Body of pancreas (tissue), 4 donors: ENCODE measurements around the gene SLC35F3. TPM values are rescaled to one million over a fixed set of nuclear protein-coding genes. Genes with fewer than 3 reads are reported as not detected.
A peak's percentile ranks its signal among the peaks of the same experiment; 100 is the strongest.
"Not testable (repeated sequence)": the region's sequence is repeated elsewhere in the genome, so short reads cannot be mapped to it uniquely, and the experiment has no call there.

Source experiments
- ATAC-seq: fragments of 150-250 bp; one replicate; pipeline ENCODE4 v1.9.1; 2016
- DNase-seq, 4 donors: peaks; one replicate each; pipeline ENCODE4 v3.0.0-alpha.2; 2019
- H3K27ac ChIP-seq, 4 donors: fragments of 200-600 bp; sonication (generic); 1 replicate in 3 of 4; 2 replicates in 1 of 4; pipeline versions ENCODE4 v1.5.1 to v1.6.1; 2016 to 2019; ENCODE audit warnings: mild to moderate bottlenecking in 1 of 4, mixed read lengths in 1 of 4, moderate library complexity in 1 of 4
- H3K27me3 ChIP-seq, 2 donors: fragments of 200-600 bp; sonication (generic); one replicate each; pipeline ENCODE4 v1.6.0; 2016; ENCODE audit warnings: mild to moderate bottlenecking in 1 of 2
- H3K36me3 ChIP-seq, 2 donors: fragments of 200-600 bp; sonication (generic); replicated peaks in 1 of 2; 2 replicates each; pipeline ENCODE4 v1.5.1; 2016; ENCODE audit warnings: low read depth in 2 of 2; ENCODE audit not compliant: insufficient read depth in 1 of 2
- H3K4me1 ChIP-seq: fragments of 200-600 bp; sonication (generic); one replicate; pipeline ENCODE4 v1.6.0; 2016
- H3K4me3 ChIP-seq, 2 donors: fragments of 200-600 bp; sonication (generic); 1 replicate in 1 of 2; 2 replicates in 1 of 2; pipeline ENCODE4 v1.5.1; 2016 to 2019
- H3K9me3 ChIP-seq, 3 donors: fragments of 200-600 bp; sonication (generic); 1 replicate in 2 of 3; 2 replicates in 1 of 3; pipeline ENCODE4 v1.5.1; 2016
- CTCF ChIP-seq, 7 experiments: fragments of 450-650 bp in 4 of 7; fragments of 200-600 bp in 3 of 7; sonication (generic) in 3 of 7; IDR thresholded peaks; one replicate each; pipeline ENCODE4 v1.5.1; 2016 to 2019; ENCODE audit warnings: antibody characterized with exemption in 7 of 7
- POLR2A ChIP-seq, 3 donors: fragments of 450-650 bp; IDR thresholded peaks; one replicate each; pipeline ENCODE4 v1.6.1; 2016; ENCODE audit warnings: antibody characterized with exemption in 3 of 3, mild to moderate bottlenecking in 2 of 3
- WGBS, 2 donors: methylation state at CpG; one replicate each; pipeline ENCODE4 v1.1.5; 2017; 5-methylcytosine and 5-hydroxymethylcytosine counted together
- intact Hi-C: fragments of 100-400 bp; cut with DNase I; formaldehyde crosslinking; loops from one replicate; pipeline ENCODE4 v1.15.1; 2023
- total RNA-seq, 2 donors: library from RNA; depleted of rRNA; stranded (reverse); fragments of >200 nt; gene quantifications; one replicate each; pipeline ENCODE4 v1.1.0, GENCODE V29; 2016

The SLC35F3 gene
- total RNA-seq, 2 donors from 2014 or later = 0.99 to 11.7 TPM

GRCh38 chr1:234345237-234345636 is 440.8 kb downstream of the SLC35F3 start:
- H3K36me3 ChIP-seq = no peaks in the 10 kb centered on the region
- no peak for ATAC-seq
- TF ChIP-seq POLR2A (IDR thresholded peaks at IDR 0.05) (no peak), CTCF (IDR thresholded peaks at IDR 0.05) (no peak)
- H3K27ac ChIP-seq = no peak overlapping the region
- H3K4me1 ChIP-seq = no peaks in the 10 kb centered on the region
- no peaks in the 10 kb centered on the region for H3K9me3 ChIP-seq
- WGBS, 2 donors = 100% methylated on average over 1 of the region's 1 CpG
- no peak for DNase-seq
- intact Hi-C loops = no loop called here
- no peak overlapping the region for H3K4me3 ChIP-seq
- H3K27me3 ChIP-seq = no peaks in the 10 kb centered on the region

DNA sequence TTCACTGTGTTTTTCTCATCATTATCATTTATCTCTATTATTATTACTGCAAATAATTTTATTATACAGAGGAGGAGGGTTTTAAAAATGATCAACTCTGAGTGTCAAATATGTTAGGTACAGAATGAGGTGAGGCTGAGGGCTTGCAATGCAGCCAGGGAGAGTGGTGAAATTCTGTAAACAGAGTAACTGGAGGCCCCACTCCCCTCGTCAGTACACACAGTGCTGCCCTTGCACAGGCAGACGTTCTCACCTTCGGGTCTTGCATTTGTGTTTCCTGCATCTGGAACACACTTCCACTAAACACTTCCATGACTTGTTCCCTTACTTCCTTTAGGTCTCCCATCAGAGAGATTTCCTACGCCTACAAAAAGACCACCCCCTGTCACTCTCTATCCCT is 444.5 kb downstream of the SLC35F3 start:
- intact Hi-C loops = no loop called here
- no peak for DNase-seq
- H3K27me3 ChIP-seq = no peaks in the 10 kb centered on the region
- ATAC-seq = no peak
- no peak overlapping the region for H3K27ac ChIP-seq
- no peaks in the 10 kb centered on the region for H3K36me3 ChIP-seq
- 61 to 63% methylated on average over 4 of the region's 4 CpGs for WGBS, 2 donors
- H3K4me1 ChIP-seq = no peaks in the 10 kb centered on the region
- H3K4me3 ChIP-seq = no peak overlapping the region
- TF ChIP-seq CTCF (IDR thresholded peaks at IDR 0.05) = no peak
- TF ChIP-seq POLR2A (IDR thresholded peaks at IDR 0.05) = no peak
- H3K9me3 ChIP-seq = no peaks in the 10 kb centered on the region

DNA sequence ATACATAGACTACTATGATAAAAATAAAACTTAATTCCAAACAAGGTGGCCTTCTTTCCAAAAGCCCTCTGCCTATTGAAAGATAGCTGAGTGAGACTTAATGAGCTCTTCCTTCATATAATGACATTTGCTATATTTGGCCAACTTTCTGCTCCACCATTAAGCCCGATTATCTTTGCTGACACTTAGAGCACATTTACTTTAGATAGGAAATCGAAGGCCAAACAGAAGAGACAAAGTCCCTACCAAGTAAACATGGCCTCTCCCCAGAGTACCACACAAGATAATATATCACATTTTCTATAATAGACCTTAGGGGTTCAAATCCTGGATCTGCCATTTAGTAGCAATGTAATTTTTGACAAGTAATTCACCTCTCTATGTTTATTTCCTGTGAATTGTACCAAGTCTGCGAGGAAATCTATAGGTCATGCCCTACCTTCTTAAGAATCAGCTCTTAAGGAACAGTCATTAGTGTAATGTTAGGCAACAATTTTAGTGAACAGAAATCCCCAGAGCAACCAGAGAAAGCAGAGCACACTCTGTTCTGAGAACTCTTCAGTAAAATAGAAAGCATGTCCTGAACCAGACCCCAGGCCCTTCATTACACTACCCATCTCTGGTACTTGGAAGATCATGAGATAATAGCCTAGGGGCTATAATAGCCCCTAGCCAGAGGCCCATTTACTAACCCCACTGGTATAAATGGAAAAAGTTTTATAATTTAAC is 451.5 kb downstream of the SLC35F3 start:
- Histone ChIP-seq H3K36me3 (no peaks in the 10 kb centered on the region), H3K4me3 (no peak overlapping the region), H3K9me3 (no peaks in the 10 kb centered on the region), H3K27ac (no peak overlapping the region), H3K27me3 (no peaks in the 10 kb centered on the region), H3K4me1 (peaks cover 13% of the 10 kb centered on the region)
- ATAC-seq = no peak
- WGBS, 2 donors = 41 to 52% methylated on average over 3 of the region's 3 CpGs
- no peak for DNase-seq
- TF ChIP-seq POLR2A (IDR thresholded peaks at IDR 0.05) (no peak), CTCF (IDR thresholded peaks at IDR 0.05) (no peak)
- intact Hi-C loops = no loop called here

GRCh38 chr1:234356615-234357269 is 452.3 kb downstream of the SLC35F3 start:
- H3K9me3 ChIP-seq, H3K27me3 ChIP-seq, H3K36me3 ChIP-seq, intact Hi-C loops: not testable (repeated sequence)
- 35 to 37% methylated on average over 17 to 35 of the region's 35 CpGs for WGBS, 2 donors
- Histone ChIP-seq H3K4me3 (peak overlapping the region in 1 of 2 donors; percentile 31), H3K4me1 (peaks cover 13% of the 10 kb centered on the region), H3K27ac (peak overlapping the region in 3 of 4 donors; percentile 25 to 58 (median 56))
- DNase-seq (peak; percentile 71 to 81 (median 74)), ATAC-seq (peak; percentile 90)
- TF ChIP-seq POLR2A (IDR thresholded peaks at IDR 0.05) = peak in 2 of 3 donors; percentile 71 to 83

- no peak overlapping the region for H3K4me3 ChIP-seq
- DNase-seq (no peak), ATAC-seq (no peak)
- H3K27me3 ChIP-seq = no peaks in the 10 kb centered on the region
- H3K27ac ChIP-seq = no peak overlapping the region
- no peaks in the 10 kb centered on the region for H3K9me3 ChIP-seq
- H3K4me1 ChIP-seq = peaks cover 13% of the 10 kb centered on the region
- TF ChIP-seq CTCF (IDR thresholded peaks at IDR 0.05) (no peak), POLR2A (IDR thresholded peaks at IDR 0.05) (no peak)
- H3K36me3 ChIP-seq = no peaks in the 10 kb centered on the region
- intact Hi-C loops = no loop called here
These were observed 453.4 kb downstream of the SLC35F3 start for GRCh38 chr1:234357831-234358230.
